Renal pelvis (tissue), 4 donors: ENCODE data around the gene CDK5RAP3. TPM values are rescaled to one million over a fixed set of nuclear protein-coding genes. Genes with fewer than 3 reads are reported as not detected.
"Not testable (repeated sequence)": the region's sequence is repeated elsewhere in the genome, so short reads cannot be mapped to it uniquely, and the experiment has no call there.

Source experiments
- DNase-seq: peaks from one replicate; pipeline ENCODE4 v3.0.0-alpha.2; 2013
- polyA plus RNA-seq, 3 donors: library from polyadenylated mRNA; unstranded; fragments of 120-200 nt; gene quantifications; one replicate each; pipeline ENCODE4 v1.2.1, GENCODE V29; 2013; ENCODE audit not compliant: insufficient read length in 3 of 3

The CDK5RAP3 gene
- polyA plus RNA-seq, 3 donors, result 152 to 194 (median 178) TPM

GRCh38 chr17:47992216-47992615 is 21.3 kb downstream of the CDK5RAP3 start:
- DNase-seq, result no peak

GRCh38 chr17:47993031-47993564 is 22.2 kb downstream of the CDK5RAP3 start:
- DNase-seq, result no peak

- DNase-seq, result no peak
Measured at GRCh38 chr17:47993964-47994363, 23.1 kb downstream of the CDK5RAP3 start.

GRCh38 chr17:47994724-47995123 is 23.8 kb downstream of the CDK5RAP3 start:
- no peak for DNase-seq

DNA sequence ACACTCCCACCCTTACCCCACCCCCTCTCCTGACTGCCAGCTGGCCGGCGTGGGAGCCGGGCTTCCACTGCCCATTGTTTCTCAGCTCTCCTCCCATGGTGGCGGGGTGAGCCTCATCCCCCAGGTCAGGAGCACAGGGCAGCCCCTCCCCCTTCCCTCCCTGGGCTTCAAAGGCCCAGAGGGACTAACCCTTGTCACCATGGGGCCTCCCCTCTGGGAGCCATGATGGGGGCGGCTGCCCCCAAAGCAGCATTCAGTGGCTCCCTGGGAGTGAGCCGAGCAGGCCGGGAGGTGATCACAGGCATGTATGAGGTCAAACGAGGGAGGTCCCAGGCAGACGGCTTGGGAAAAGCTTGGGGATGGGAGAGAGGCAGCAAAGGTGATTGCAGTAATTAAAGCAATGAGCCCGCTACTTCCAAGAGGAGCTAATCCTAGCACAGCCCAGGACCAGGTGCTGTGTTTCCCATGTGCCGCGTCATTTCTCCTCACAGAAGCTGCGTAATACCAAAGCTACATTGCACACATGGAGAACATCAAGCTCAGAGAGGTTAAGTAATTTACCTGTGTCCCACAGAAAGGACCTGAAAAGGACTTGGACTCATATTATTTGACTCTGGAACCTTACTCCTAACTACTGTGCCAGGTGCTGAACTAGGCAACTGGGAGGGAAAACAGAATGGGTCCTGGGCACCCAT is 24.5 kb downstream of the CDK5RAP3 start:
- peak; percentile 30 for DNase-seq

- peak; percentile 42 for DNase-seq
Measured at GRCh38 chr17:47996201-47996600, 25.3 kb downstream of the CDK5RAP3 start.

DNA sequence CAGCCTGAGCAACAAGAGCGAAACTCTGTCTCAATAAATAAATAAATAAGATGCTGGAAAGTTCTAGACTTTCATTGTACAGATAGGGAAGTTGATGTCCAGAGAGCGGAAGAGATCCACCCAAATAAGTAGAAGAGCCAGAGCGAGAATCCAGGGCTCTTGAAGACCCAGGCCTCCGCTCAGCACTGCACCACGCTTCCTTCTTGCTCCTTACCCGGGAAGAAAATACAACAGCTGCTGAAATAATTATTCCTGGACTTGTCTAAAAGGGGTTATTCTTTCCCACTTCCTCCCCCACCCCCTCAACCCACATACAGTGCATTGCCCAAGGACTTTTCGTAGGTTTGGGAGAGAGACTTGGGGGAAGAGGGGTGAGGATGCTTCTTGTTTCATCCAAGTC is 26.7 kb downstream of the CDK5RAP3 start:
- no peak for DNase-seq

- DNase-seq, result no peak
Measured at GRCh38 chr17:47998044-47998443, 27.1 kb downstream of the CDK5RAP3 start.

- DNase-seq, result no peak
Measured at GRCh38 chr17:47999582-47999981, 28.7 kb downstream of the CDK5RAP3 start.

DNA sequence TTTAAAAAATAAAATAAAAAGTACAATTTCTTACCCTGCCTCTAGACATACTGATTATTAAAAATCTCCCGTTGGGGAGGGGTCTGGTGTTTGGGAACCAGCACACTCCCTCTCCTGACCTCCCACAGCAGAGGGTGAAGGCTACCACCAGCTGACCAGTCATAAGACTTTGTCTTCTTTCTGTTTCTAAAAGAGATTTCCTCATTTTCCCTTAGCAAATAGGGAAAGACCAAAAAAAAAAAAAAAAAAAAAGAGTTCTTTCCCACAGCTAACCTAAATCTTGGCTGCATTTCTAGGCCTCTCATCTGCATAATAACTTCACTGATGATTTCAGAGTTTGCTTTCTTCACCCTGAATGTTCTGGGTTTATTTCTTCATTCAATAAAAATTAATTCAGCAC is 30.3 kb downstream of the CDK5RAP3 start:
- DNase-seq, result no peak

DNA sequence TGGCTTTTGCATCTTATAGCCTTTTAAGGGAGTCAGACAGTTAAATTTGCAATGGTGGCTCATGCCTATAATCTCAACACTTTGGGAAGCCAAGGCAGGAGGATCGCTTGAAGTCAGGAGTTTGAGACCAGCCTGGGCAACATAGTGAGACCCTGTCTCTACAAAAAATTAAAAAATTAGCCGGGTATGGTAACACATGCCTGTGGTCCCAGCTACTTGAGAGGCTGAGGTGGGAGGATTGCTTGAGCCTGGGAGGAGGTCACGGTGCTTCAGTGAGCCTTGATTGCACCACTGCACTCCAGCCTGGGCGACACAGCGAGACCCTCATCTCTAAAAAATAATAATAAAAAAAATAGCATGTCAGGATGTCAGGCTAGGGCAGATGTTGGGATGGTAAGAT is 30.7 kb downstream of the CDK5RAP3 start:
- not testable (repeated sequence) for DNase-seq

GRCh38 chr17:48002266-48002915 is 31.5 kb downstream of the CDK5RAP3 start:
- peak; percentile 45 for DNase-seq

GRCh38 chr17:48002916-48003416 is 32.1 kb downstream of the CDK5RAP3 start:
- DNase-seq, result no peak

DNA sequence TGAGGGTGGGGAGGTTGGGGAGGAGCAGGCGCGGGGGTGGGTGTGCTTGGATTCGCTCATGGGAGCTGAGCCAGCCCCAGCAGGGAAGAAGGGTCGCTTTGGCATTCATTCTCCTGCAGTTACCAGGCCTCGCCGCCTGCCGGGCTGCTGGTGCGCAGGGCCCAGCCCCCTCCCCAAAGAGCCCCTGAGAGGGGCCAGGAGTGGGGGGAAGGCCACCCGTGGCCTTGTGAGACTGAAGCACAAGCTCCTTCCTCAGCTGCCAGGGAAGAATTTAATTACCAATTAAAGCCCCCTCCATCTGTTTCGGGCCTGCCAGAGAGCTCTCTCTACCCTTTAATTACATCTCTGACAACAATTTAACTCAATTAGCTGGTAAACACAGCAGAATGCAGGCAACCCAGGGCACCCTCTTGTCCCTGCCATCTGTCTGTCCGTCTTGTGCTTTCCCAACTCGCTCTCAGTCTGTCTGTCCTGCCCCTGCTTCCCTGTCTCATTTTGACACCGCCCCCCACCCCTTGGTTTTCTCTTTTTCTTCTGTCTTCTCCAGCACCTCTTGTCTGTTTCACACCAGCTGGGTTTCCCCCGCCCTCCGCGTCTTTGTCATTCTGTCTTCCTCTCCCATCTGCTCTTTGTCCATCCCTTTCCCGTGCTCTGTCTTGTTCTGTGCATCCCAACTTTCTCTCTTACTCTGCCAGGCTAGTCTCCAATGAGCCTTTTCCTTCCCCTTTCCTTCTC is 32.7 kb downstream of the CDK5RAP3 start:
- DNase-seq, result no peak

- DNase-seq, result no peak
Measured at GRCh38 chr17:48004983-48005382, 34.1 kb downstream of the CDK5RAP3 start.

DNA sequence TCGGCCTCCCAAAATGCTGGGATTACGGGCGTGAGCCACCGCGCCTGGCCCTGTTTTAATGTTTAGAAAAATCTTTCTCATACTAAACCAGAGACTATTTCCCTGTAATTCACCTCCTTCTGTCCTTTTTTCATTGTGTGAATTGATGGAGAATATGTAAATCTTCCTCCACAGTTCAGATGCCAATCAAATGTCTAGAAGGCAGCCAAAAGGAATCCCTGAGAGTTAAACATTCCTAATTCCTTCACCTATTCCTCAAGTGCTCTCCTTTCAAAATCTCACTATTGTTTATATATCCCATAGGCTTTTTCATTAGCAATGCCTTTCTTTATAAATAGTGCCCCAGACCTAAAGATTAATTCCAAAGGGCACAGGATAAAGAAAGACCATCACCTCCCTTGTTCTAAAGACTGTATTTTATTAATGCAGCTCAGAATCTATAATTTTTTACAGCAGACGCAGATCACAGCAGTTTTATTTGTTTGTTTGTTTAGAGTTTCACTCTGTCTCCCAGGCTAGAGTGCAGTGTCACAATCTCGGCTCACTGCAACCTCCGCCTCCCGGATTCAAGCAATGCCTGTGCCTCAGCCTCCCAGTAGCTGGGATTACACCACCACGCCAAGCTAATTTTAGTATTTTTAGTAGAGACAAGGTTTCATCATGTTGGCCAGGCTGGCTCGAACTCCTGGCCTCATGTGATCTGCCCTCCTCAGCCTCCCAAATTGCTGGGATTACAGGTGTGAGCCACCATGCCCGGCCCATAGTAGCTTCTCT is 36.2 kb downstream of the CDK5RAP3 start:
- DNase-seq, result no peak

DNA sequence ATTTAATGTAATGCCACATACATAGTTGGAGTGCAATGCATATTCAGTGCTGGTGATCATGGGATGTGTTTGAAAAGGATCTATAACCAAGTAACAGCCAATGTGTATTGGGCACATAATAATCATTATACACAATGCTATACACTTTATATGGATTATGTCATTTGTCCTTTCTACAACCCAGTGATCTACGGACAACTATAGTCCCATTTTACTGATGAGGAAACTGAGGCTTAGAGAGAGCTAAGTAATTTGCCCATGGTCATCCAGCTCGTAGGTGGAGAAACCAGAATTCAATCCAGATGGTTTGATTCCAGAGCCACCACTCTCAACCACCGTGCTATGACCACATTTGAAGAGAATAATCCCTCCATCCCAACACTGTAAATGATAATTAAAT is 39.3 kb downstream of the CDK5RAP3 start:
- no peak for DNase-seq

DNA sequence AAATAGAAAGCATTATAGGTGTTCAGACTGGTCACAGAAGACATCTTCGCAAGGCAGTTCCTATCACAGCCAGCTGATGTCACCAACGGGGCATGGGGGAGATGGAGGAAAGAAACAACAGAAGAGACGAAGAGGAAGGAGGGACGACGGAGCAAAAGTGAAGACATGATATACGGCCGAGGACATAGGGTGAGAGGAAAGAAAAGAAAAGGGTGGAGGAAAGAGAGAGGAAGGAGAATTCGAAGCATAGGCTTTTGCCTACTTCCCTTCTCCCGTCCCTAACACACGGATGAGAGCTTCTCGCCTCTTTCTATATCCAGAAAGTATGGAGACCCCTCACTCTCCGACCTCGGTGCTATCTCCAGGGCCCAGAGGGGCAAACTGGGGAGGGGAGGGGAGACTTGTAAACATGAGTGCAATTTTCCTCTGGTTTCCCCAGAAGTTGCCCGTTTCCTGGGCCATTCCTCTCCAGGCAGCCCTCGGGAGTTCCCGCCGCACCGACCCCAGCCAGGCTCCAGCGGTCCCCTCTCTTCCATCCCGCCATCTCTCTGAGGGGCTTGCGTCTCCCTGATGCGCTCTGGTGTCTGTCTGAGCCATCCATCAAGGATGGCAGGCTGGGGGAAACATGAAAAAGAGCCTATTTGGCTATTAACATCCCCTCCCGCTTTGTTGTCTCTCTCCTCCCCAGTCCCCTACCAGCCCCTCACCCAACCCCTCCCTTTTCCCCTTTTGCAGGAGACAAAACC is 40.7 kb downstream of the CDK5RAP3 start:
- no peak for DNase-seq

DNA sequence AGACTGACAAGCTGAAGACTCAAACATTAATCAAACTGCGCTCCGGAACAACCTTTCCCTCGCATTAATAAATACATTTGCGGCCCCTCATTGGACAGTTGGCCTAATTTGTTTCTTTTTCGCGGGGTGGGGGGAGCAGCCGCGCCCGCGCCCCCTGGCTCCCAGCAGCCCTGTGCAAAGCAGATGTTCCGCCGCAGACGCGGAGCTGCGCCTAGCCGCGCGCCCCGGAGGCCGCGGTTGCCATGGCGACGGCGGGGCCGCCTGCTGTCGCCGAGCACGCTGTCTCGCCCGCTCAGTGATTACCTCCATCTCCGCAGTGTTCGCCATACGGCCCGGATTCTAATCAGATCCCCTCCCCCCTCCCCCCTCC is 41.2 kb downstream of the CDK5RAP3 start:
- peak; percentile 40 for DNase-seq

- no peak for DNase-seq
Measured at GRCh38 chr17:48012654-48013053, 41.7 kb downstream of the CDK5RAP3 start.
